ENCODE measurements around the gene ZNF317. TPM values are rescaled to one million over a fixed set of nuclear protein-coding genes. Genes with fewer than 3 reads are reported as not detected.
"Not testable (repeated sequence)": the region's sequence is repeated elsewhere in the genome, so short reads cannot be mapped to it uniquely, and the experiment has no call there.

The ZNF317 gene
- total and polyA plus RNA-seq, 7 donors, result 11.4 to 24.5 (median 16.7) TPM

GRCh38 chr19:9189535-9189934 is 49.3 kb downstream of the ZNF317 start:
- Histone ChIP-seq H3K27ac (no peak overlapping the region), H3K36me3 (no peaks in the 10 kb centered on the region), H3K4me3 (no peak overlapping the region), H3K9me3 (no peaks in the 10 kb centered on the region), H3K27me3 (peaks cover 0 to 13% (median 0%) of the 10 kb centered on the region in 3 donors), H3K4me1 (no peaks in the 10 kb centered on the region)
- 79 to 83% methylated on average over 7 of the region's 7 CpGs for WGBS, 2 donors
- TF ChIP-seq EP300 (IDR thresholded peaks at IDR 0.05) (no peak), POLR2A (IDR thresholded peaks at IDR 0.05) (no peak), POLR2AphosphoS5 (IDR thresholded peaks at IDR 0.05) (no peak)
- TF ChIP-seq, protein P1, sequence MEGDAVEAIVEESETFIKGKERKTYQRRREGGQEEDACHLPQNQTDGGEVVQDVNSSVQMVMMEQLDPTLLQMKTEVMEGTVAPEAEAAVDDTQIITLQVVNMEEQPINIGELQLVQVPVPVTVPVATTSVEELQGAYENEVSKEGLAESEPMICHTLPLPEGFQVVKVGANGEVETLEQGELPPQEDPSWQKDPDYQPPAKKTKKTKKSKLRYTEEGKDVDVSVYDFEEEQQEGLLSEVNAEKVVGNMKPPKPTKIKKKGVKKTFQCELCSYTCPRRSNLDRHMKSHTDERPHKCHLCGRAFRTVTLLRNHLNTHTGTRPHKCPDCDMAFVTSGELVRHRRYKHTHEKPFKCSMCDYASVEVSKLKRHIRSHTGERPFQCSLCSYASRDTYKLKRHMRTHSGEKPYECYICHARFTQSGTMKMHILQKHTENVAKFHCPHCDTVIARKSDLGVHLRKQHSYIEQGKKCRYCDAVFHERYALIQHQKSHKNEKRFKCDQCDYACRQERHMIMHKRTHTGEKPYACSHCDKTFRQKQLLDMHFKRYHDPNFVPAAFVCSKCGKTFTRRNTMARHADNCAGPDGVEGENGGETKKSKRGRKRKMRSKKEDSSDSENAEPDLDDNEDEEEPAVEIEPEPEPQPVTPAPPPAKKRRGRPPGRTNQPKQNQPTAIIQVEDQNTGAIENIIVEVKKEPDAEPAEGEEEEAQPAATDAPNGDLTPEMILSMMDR (IDR thresholded peaks at IDR 0.05), result no peak
- DNase-seq, result no peak
- intact Hi-C loops (cut with DNase I), result no loop called here

GRCh38 chr19:9198044-9198443 is 57.8 kb downstream of the ZNF317 start:
- intact Hi-C loops (cut with DNase I); H3K27me3 ChIP-seq; H3K9me3 ChIP-seq; H3K4me3 ChIP-seq; H3K4me1 ChIP-seq; H3K36me3 ChIP-seq; H3K27ac ChIP-seq; DNase-seq: not testable (repeated sequence)
- WGBS, 2 donors, result 74 to 80% methylated on average over 2 of the region's 2 CpGs

DNA sequence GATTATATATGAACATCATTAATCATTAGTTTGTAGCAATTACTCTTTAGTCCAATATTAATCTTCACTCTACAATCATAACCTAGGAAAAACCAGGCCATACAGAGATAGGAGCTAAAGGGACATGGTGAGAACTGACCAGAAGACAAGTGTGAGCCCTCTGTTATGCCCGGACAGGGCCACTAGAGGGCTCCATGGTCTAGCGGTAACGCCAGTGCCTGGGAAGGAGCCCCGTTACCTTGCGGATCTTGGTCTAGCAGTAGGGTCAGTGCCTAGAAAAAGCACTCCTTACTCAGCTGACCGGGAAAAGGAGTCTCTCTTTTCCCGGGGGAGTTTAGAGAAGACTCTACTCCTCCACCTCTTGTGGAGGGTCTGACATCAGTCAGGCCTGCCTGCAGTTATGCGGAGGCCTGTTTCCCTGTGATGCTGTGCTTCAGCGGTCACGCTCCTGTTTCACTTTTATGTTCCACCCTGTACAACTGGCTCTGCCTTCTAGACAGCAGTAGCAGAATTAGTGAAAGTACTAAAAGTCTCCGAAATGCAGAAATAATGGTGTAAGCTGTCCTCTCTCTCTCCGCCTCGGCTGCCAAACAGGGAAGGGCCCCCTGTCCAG is 65.4 kb downstream of the ZNF317 start:
- H3K4me1 ChIP-seq, result peaks cover 0 to 6% (median 2%) of the 10 kb centered on the region in 4 donors
- intact Hi-C loops (cut with DNase I), result loop anchor here (2.0 kb wide), 2 partner anchors 71 to 591 kb away; no protein-coding TSS in a partner anchor
- H3K4me3 ChIP-seq, result peak overlapping the region in 3 of 4 donors; percentile 28 to 42 (median 28)
- no peak overlapping the region for H3K27ac ChIP-seq
- 34 to 36% methylated on average over 13 of the region's 13 CpGs for WGBS, 2 donors
- DNase-seq, result peak; percentile 81
- H3K27me3 ChIP-seq, result no peaks in the 10 kb centered on the region
- H3K36me3 ChIP-seq, result no peaks in the 10 kb centered on the region
- no peaks in the 10 kb centered on the region for H3K9me3 ChIP-seq
- no peak for TF ChIP-seq POLR2AphosphoS5 (IDR thresholded peaks at IDR 0.05)
- TF ChIP-seq, protein P1 (IDR thresholded peaks at IDR 0.05), result peak; percentile 7 to 91 (median 78)
- no peak for TF ChIP-seq POLR2A (IDR thresholded peaks at IDR 0.05)

Other genes starting within 250 kb of the ZNF317 start
- under 1 TPM in 1 of 4 donors, not detected in 3; under 0.01 TPM for gene MUC16, start 130.0 kb upstream of the ZNF317 start, total RNA-seq
- gene MUC16, start 130.0 kb upstream of the ZNF317 start, polyA plus RNA-seq, result under 1 TPM in 1 of 3 donors, not detected in 2; under 0.01 TPM
- not detected for gene OR1M1, start 53.3 kb upstream of the ZNF317 start, total RNA-seq
- gene OR1M1, start 53.3 kb upstream of the ZNF317 start, polyA plus RNA-seq, result not detected
- not detected for gene OR7G2, start 32.9 kb upstream of the ZNF317 start, total RNA-seq
- not detected for gene OR7G2, start 32.9 kb upstream of the ZNF317 start, polyA plus RNA-seq
- gene OR7G1, start 24.6 kb upstream of the ZNF317 start, total RNA-seq, result not detected
- gene OR7G1, start 24.6 kb upstream of the ZNF317 start, polyA plus RNA-seq, result not detected
- gene OR7G3, start 13.4 kb upstream of the ZNF317 start, total RNA-seq, result not detected
- gene OR7G3, start 13.4 kb upstream of the ZNF317 start, polyA plus RNA-seq, result not detected
- not detected for gene OR7D2, start 38.6 kb downstream of the ZNF317 start, total RNA-seq
- gene OR7D2, start 38.6 kb downstream of the ZNF317 start, polyA plus RNA-seq, result under 1 TPM in 1 of 3 donors, not detected in 2; 0.01 TPM
- gene OR7D4, start 79.2 kb downstream of the ZNF317 start, total RNA-seq, result not detected
- not detected for gene OR7D4, start 79.2 kb downstream of the ZNF317 start, polyA plus RNA-seq
- not detected for gene OR7E24, start 110.5 kb downstream of the ZNF317 start, total RNA-seq
- not detected for gene OR7E24, start 110.5 kb downstream of the ZNF317 start, polyA plus RNA-seq
- gene ZNF699, start 169.4 kb downstream of the ZNF317 start, total RNA-seq, result 10 to 100 TPM in 2 of 4 donors, 1 to 10 TPM in 2; 3.1 to 23.7 (median 11.9) TPM
- gene ZNF699, start 169.4 kb downstream of the ZNF317 start, polyA plus RNA-seq, result 1 to 10 TPM in 1 of 3 donors, under 1 TPM in 2; 0.46 to 2.8 (median 0.60) TPM
- 10 to 100 TPM; 16.5 to 45.7 (median 23.9) TPM for gene ZNF559, start 183.8 kb downstream of the ZNF317 start, total RNA-seq
- gene ZNF559, start 183.8 kb downstream of the ZNF317 start, polyA plus RNA-seq, result 1 to 10 TPM; 3.7 to 9.1 (median 4.8) TPM
- 1 to 10 TPM; 3.0 to 5.5 (median 3.3) TPM for gene ZNF177, start 222.6 kb downstream of the ZNF317 start, total RNA-seq
- 1 to 10 TPM in 1 of 3 donors, not detected in 2; 1.2 TPM for gene ZNF177, start 222.6 kb downstream of the ZNF317 start, polyA plus RNA-seq